SK-N-SH (cell line): ENCODE measurements around the gene ATP11A. TPM values are rescaled to one million over a fixed set of nuclear protein-coding genes. Genes with fewer than 3 reads are reported as not detected.

Source experiments
- CTCF ChIA-PET: fragments of 300-600, 350-600 bp; formaldehyde crosslinking; extraction: SDS; loops from one replicate; lab custom pipeline; 2021; lab: Yijun Ruan, JAX
- POLR2A ChIA-PET: fragments of 350-600 bp; sonication (Branson Sonifier 250); formaldehyde crosslinking; extraction: SDS; loops from one replicate; lab custom pipeline; 2020; ENCODE audit warnings: antibody characterized with exemption, inconsistent platforms; lab: Yijun Ruan, JAX
- DNase-seq: peaks from one replicate; pipeline ENCODE4 v3.0.0; 2012
- H2AFZ ChIP-seq: fragments of 200-600 bp; sonication (generic); 2 replicates; pipeline ENCODE4 v1.8.1; 2016; ENCODE audit warnings: antibody characterized with exemption, mild to moderate bottlenecking, low read depth
- H3F3A ChIP-seq: fragments of 200-600 bp; sonication (generic); replicated peaks from 2 replicates; pipeline ENCODE3; 2016; ENCODE audit warnings: antibody characterized with exemption, mild to moderate bottlenecking; ENCODE audit not compliant: insufficient read depth
- H3K27ac ChIP-seq, 2 experiments: fragments of 200-500 bp in 1 of 2; fragments of 200-600 bp in 1 of 2; sonication (Bioruptor generic) in 1 of 2; sonication (generic), shearing (Covaris generic) in 1 of 2; 2 replicates each; pipeline versions ENCODE4 v1.5.1 to v1.6.1; 2014 to 2016; ENCODE audit warnings: low read depth in 2 of 2, inconsistent platforms in 1 of 2, low read length in 1 of 2, mild to moderate bottlenecking in 1 of 2, mixed read lengths in 1 of 2
- H3K27me3 ChIP-seq: fragments of 200-600 bp; sonication (generic), shearing (Covaris generic); 2 replicates; pipeline ENCODE4 v1.6.1; 2016; ENCODE audit warnings: mixed run types; ENCODE audit not compliant: insufficient read depth
- H3K36me3 ChIP-seq, 2 experiments: fragments of 200-500 bp in 1 of 2; fragments of 200-600 bp in 1 of 2; sonication (Bioruptor generic) in 1 of 2; sonication (generic) in 1 of 2; replicated peaks in 1 of 2; 2 replicates each; pipeline versions ENCODE3 to v1.5.1; 2014 to 2016; ENCODE audit warnings: low read length in 1 of 2, mild to moderate bottlenecking in 1 of 2; ENCODE audit not compliant: insufficient read depth in 2 of 2, control insufficient read depth in 1 of 2
- H3K4me1 ChIP-seq, 2 experiments: fragments of 200-500 bp in 1 of 2; fragments of 200-600 bp in 1 of 2; sonication (Bioruptor generic) in 1 of 2; sonication (generic), shearing (Covaris generic) in 1 of 2; 2 replicates each; pipeline versions ENCODE4 v1.5.1 to v1.6.1; 2014 to 2016; ENCODE audit warnings: low read depth in 1 of 2, low read length in 1 of 2, mixed run types in 1 of 2; ENCODE audit not compliant: insufficient read depth in 2 of 2, control insufficient read depth in 1 of 2
- H3K4me2 ChIP-seq: fragments of 200-600 bp; sonication (generic), shearing (Covaris generic); 2 replicates; pipeline ENCODE4 v1.6.1; 2017; ENCODE audit warnings: mixed run types
- H3K4me3 ChIP-seq, 2 experiments: fragments of 200-500 bp in 1 of 2; fragments of 200-600 bp in 1 of 2; sonication (Bioruptor generic) in 1 of 2; sonication (generic), shearing (Covaris generic) in 1 of 2; 2 replicates each; pipeline versions ENCODE4 v1.5.1 to v1.8.1; 2014 to 2016; ENCODE audit warnings: low read depth in 2 of 2, inconsistent platforms in 1 of 2, low read length in 1 of 2, mild to moderate bottlenecking in 1 of 2, mixed read lengths in 1 of 2, moderate library complexity in 1 of 2
- H3K79me2 ChIP-seq: fragments of 200-600 bp; sonication (generic); 2 replicates; pipeline ENCODE4 v1.8.1; 2017; ENCODE audit warnings: mild to moderate bottlenecking; ENCODE audit not compliant: insufficient read depth
- H3K9ac ChIP-seq: fragments of 200-600 bp; sonication (generic); 2 replicates; pipeline ENCODE4 v1.6.1; 2017; ENCODE audit warnings: mixed run types
- H3K9me2 ChIP-seq: fragments of 200-600 bp; sonication (generic); 2 replicates; pipeline ENCODE4 v1.6.1; 2017; ENCODE audit warnings: mixed run types
- H3K9me3 ChIP-seq: fragments of 200-600 bp; sonication (generic); 2 replicates; pipeline ENCODE4 v1.6.1; 2017; ENCODE audit warnings: mixed run types, mild to moderate bottlenecking, moderate library complexity
- H4K20me1 ChIP-seq: fragments of 200-600 bp; sonication (generic); 2 replicates; pipeline ENCODE4 v1.6.1; 2017; ENCODE audit warnings: mild to moderate bottlenecking, mixed run types; ENCODE audit not compliant: insufficient read depth
- CHD2 ChIP-seq: fragments of 150-350 bp; IDR thresholded peaks from 2 replicates; pipeline ENCODE4 v1.6.1; 2018; ENCODE audit warnings: low read length; ENCODE audit not compliant: partially characterized antibody
- ELF1 ChIP-seq: IDR thresholded peaks from 2 replicates; pipeline ENCODE4 v1.4.0; 2012
- FOXM1 ChIP-seq: IDR thresholded peaks from 2 replicates; pipeline ENCODE4 v1.4.0; 2012; ENCODE audit warnings: low read depth, mild to moderate bottlenecking
- GABPA ChIP-seq: IDR thresholded peaks from 2 replicates; pipeline ENCODE4 v1.4.0; 2012; ENCODE audit warnings: low read depth, mild to moderate bottlenecking
- GATA2 ChIP-seq: sonication (generic); formaldehyde crosslinking; IDR thresholded peaks from 2 replicates; pipeline ENCODE4 v1.5.0; 2020; ENCODE audit warnings: mild to moderate bottlenecking, missing genetic modification reagents
- JUND ChIP-seq: IDR thresholded peaks from 2 replicates; pipeline ENCODE4 v1.4.0; 2012
- MXI1 ChIP-seq: IDR thresholded peaks from 2 replicates; pipeline ENCODE4 v1.6.1; 2012; ENCODE audit warnings: mild to moderate bottlenecking, low read depth, low read length, improper control_type of control experiment
- POLR2AphosphoS5 ChIP-seq: IDR thresholded peaks from 2 replicates; pipeline ENCODE4 v1.6.1; 2012; ENCODE audit warnings: low read depth, low read length
- RFX5 ChIP-seq: IDR thresholded peaks from 2 replicates; pipeline ENCODE4 v1.6.1; 2012; ENCODE audit warnings: mild to moderate bottlenecking, improper control_type of control experiment, low read length
- RXRA ChIP-seq: IDR thresholded peaks from 2 replicates; pipeline ENCODE4 v1.4.0; 2012; ENCODE audit warnings: low read depth, mild to moderate bottlenecking, borderline replicate concordance
- WGBS: methylation state at CpG from one replicate; pipeline ENCODE4 v1.1.6; 2017; ENCODE audit warnings: low lambda C conversion rate; 5-methylcytosine and 5-hydroxymethylcytosine counted together
- polyA plus RNA-seq, 3 experiments: library from polyadenylated mRNA; depleted of rRNA; stranded (reverse); fragments of >200 nt; gene quantifications; 2 replicates each; pipeline ENCODE4 v1.2.3, GENCODE V29; 2012
- TF ChIP-seq, protein P1 (sequence below): fragments of 150-350 bp; IDR thresholded peaks from 2 replicates; pipeline ENCODE4 v1.6.1; 2016; ENCODE audit warnings: mild to moderate bottlenecking, low read depth, low read length
- TF ChIP-seq, protein P2 (sequence below): IDR thresholded peaks from 2 replicates; pipeline ENCODE4 v1.4.0; 2012; ENCODE audit warnings: low read depth
- TF ChIP-seq, protein P3 (sequence below): fragments of 200-600 bp; sonication (generic); IDR thresholded peaks from 2 replicates; pipeline ENCODE4 v1.6.1; 2017; ENCODE audit warnings: antibody characterized with exemption, mild to moderate bottlenecking, moderate library complexity

The ATP11A gene
- polyA plus RNA-seq, 1 of the 3 experiments (the other 2 are of a cell fraction), result 4.1 TPM

DNA sequence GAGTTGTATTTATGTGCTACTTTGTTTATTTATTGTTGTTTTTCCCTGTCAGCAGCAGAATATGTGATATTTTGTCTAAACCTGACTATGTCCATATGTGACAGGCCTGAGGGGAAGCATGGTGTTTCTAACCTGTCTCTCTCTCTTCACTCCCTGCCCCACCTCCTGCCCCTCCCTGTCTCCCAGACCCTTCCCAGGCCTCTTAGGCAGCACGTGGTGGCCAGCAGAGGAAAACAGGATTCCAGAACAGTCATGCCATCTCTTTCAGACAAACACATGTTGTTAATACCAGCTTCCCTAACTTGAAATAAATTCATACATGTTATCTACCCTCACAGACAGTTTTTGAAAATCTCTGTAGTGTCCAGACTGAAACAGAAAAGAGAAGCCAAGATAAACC lies 31.0 kb upstream of the ATP11A start:
- no peaks in the 10 kb centered on the region for H3F3A ChIP-seq
- no peak overlapping the region for H3K27ac ChIP-seq
- H3K36me3 ChIP-seq, result no peaks in the 10 kb centered on the region
- no peaks in the 10 kb centered on the region for H3K79me2 ChIP-seq
- ChIA-PET POLR2A (no interaction called here), CTCF (interaction anchor here (1.2 kb wide), 1 partner anchor 13 kb away, joined by 3 read pairs; no protein-coding TSS in a partner anchor)
- H3K9me2 ChIP-seq, result no peaks in the 10 kb centered on the region
- no peak overlapping the region for H3K4me2 ChIP-seq
- H2AFZ ChIP-seq, result no peak overlapping the region
- no peaks in the 10 kb centered on the region for H3K9me3 ChIP-seq
- H3K4me1 ChIP-seq, result peaks cover 0 to 3% of the 10 kb centered on the region in 2 experiments; a peak in 1 of 4 replicates
- TF ChIP-seq RXRA, result no peak
- TF ChIP-seq, protein P1, sequence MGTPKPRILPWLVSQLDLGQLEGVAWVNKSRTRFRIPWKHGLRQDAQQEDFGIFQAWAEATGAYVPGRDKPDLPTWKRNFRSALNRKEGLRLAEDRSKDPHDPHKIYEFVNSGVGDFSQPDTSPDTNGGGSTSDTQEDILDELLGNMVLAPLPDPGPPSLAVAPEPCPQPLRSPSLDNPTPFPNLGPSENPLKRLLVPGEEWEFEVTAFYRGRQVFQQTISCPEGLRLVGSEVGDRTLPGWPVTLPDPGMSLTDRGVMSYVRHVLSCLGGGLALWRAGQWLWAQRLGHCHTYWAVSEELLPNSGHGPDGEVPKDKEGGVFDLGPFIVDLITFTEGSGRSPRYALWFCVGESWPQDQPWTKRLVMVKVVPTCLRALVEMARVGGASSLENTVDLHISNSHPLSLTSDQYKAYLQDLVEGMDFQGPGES, result no peak
- TF ChIP-seq, protein P2, sequence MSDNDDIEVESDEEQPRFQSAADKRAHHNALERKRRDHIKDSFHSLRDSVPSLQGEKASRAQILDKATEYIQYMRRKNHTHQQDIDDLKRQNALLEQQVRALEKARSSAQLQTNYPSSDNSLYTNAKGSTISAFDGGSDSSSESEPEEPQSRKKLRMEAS, result no peak
- TF ChIP-seq GATA2, result no peak
- TF ChIP-seq, protein P3, sequence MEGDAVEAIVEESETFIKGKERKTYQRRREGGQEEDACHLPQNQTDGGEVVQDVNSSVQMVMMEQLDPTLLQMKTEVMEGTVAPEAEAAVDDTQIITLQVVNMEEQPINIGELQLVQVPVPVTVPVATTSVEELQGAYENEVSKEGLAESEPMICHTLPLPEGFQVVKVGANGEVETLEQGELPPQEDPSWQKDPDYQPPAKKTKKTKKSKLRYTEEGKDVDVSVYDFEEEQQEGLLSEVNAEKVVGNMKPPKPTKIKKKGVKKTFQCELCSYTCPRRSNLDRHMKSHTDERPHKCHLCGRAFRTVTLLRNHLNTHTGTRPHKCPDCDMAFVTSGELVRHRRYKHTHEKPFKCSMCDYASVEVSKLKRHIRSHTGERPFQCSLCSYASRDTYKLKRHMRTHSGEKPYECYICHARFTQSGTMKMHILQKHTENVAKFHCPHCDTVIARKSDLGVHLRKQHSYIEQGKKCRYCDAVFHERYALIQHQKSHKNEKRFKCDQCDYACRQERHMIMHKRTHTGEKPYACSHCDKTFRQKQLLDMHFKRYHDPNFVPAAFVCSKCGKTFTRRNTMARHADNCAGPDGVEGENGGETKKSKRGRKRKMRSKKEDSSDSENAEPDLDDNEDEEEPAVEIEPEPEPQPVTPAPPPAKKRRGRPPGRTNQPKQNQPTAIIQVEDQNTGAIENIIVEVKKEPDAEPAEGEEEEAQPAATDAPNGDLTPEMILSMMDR, result no peak
- DNase-seq, result no peak
- H3K4me3 ChIP-seq, result no peak overlapping the region
- H3K9ac ChIP-seq, result no peak overlapping the region
- H4K20me1 ChIP-seq, result no peaks in the 10 kb centered on the region
- H3K27me3 ChIP-seq, result no peaks in the 10 kb centered on the region
- 5% methylated on average over 1 of the region's 1 CpG for WGBS

DNA sequence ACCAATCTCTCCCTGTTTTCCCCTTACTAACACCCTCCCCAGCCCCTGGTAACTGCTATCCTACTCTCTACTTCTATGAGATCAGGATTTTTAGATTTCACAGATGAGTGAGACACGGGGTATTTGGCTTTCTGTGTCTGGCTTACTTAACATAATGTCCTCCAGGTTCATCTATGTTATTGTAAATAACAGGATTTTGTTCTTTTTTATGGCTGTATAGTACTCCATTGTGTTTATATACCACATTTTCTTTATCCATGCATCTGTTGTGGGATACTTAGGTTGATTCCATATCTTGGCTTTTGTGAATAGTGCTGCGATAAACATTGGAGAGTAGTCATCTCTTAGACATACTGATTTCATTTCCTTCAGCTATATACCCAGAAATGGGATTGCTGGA lies 28.5 kb upstream of the ATP11A start:
- no peaks in the 10 kb centered on the region for H3K9me3 ChIP-seq
- H3K36me3 ChIP-seq, result no peaks in the 10 kb centered on the region
- ChIA-PET CTCF (interaction anchor here (1.1 kb wide), 1 partner anchor 21 kb away, joined by 4 read pairs; no protein-coding TSS in a partner anchor), POLR2A (no interaction called here)
- WGBS, result 35% methylated on average over 2 of the region's 2 CpGs
- no peak overlapping the region for H3K27ac ChIP-seq
- H3K9me2 ChIP-seq, result no peaks in the 10 kb centered on the region
- no peak overlapping the region for H3K4me3 ChIP-seq
- H2AFZ ChIP-seq, result no peak overlapping the region
- no peak for TF ChIP-seq MXI1
- no peak for TF ChIP-seq RFX5
- TF ChIP-seq FOXM1, result no peak
- no peak for TF ChIP-seq CHD2
- no peak for TF ChIP-seq POLR2AphosphoS5
- no peak for TF ChIP-seq ELF1
- no peak for TF ChIP-seq GABPA
- TF ChIP-seq GATA2, result no peak
- no peak for TF ChIP-seq JUND
- peaks cover 0 to 3% of the 10 kb centered on the region in 2 experiments; a peak in 1 of 4 replicates for H3K4me1 ChIP-seq
- no peaks in the 10 kb centered on the region for H4K20me1 ChIP-seq
- H3K79me2 ChIP-seq, result no peaks in the 10 kb centered on the region
- no peak overlapping the region for H3K4me2 ChIP-seq
- no peak overlapping the region for H3K9ac ChIP-seq
- H3K27me3 ChIP-seq, result no peaks in the 10 kb centered on the region
- DNase-seq, result no peak
- H3F3A ChIP-seq, result no peaks in the 10 kb centered on the region
